T-helper 17 cell (primary cell): ENCODE measurements around the gene FUT2. TPM values are rescaled to one million over a fixed set of nuclear protein-coding genes. Genes with fewer than 3 reads are reported as not detected.
A peak's percentile ranks its signal among the peaks of the same experiment; 100 is the strongest.

Experiments
- ATAC-seq: fragments of 150-1000 bp; cut with Tn5 transposase; 2 replicates; pipeline ENCODE4 v1.10.0; 2021; ENCODE audit warnings: mild to moderate bottlenecking, moderate library complexity
- DNase-seq, 3 donors: peaks; one replicate each; pipeline versions ENCODE4 v3.0.0 to v3.0.0-alpha.2; 2020 to 2021
- H3K9me3 ChIP-seq: one replicate; pipeline ENCODE4 v1.7.0; 2013; ENCODE audit warnings: low read length, mild to moderate bottlenecking; ENCODE audit not compliant: control insufficient read depth, poor library complexity, severe bottlenecking
- H3K27ac Mint-ChIP-seq: one replicate; pipeline ENCODE4 v1.8.0; 2022; ENCODE audit warnings: mild to moderate bottlenecking, moderate library complexity, mixed read lengths
- H3K27me3 Mint-ChIP-seq: one replicate; pipeline ENCODE4 v1.8.0; 2022; ENCODE audit warnings: mixed read lengths
- H3K36me3 Mint-ChIP-seq: one replicate; pipeline ENCODE4 v1.8.0; 2022; ENCODE audit warnings: low read depth, mixed read lengths
- H3K4me1 Mint-ChIP-seq: one replicate; pipeline ENCODE4 v1.8.0; 2022; ENCODE audit warnings: mild to moderate bottlenecking, mixed read lengths
- H3K4me3 Mint-ChIP-seq: one replicate; pipeline ENCODE4 v1.8.0; 2022; ENCODE audit warnings: mild to moderate bottlenecking, moderate library complexity, mixed read lengths
- total RNA-seq, 4 donors: library from RNA in 2 of 4; stranded (reverse) in 2 of 4; gene quantifications; one replicate each; pipeline ENCODE4 v1.2.3 and lab custom pipeline; 2022 to 2026

Gene FUT2
- total RNA-seq, 2 donors from 2014 or later: not detected

DNA sequence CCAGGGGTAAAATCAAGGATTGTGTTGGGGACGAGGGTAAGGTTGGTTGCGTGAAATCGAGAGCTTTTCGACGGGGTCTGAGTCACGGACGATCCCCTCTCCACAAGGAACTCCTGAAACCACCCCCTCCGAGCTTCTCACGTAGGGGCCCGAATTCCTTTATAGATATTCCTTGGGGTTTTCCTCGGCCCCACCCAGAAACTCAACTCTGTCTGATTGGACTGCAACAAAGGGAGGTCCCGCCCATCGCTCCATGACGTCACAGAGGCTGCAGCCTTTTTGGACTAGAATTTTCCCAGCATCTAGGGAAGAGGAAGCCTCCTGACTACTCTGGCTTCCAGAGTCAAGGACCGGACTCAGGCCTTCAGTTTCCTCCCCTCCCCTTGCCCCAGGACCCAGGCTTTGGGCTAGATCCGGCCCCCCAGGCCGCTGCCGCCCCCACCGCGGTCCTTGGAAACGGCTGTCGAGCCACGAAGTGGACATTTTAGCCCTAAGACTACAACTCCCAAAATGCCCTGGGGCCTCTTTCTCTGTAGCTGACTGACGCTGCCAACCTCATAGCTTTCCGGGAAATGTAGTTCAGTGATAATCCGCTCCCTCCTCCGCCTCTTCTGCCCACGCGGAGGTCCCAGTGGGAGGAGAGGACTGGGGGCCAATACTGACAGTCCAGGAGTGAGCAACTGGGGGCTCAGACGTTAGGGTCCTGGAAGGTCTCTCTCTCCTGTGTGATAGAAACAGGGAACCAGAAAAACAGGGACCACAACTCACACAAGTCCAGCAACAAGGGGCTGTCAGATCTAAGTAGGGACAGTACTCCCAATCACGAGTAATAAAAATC is 51.2 kb downstream of the FUT2 start, which contains the start of gene IZUMO1:
Gene IZUMO1, minus strand, starts transcription at position 172 of the 838 bp plus-strand sequence. CDS start 1,050 bp downstream, outside the sequence.
- DNase-seq (peak in 1 of 3 donors; percentile 43), ATAC-seq (peak; percentile 79)
- no peaks in the 10 kb centered on the region for H3K9me3 ChIP-seq
- H3K4me3 Mint-ChIP-seq: peak within 1 kb of the TSS; percentile 50
- no peaks in the 10 kb centered on the region for H3K36me3 Mint-ChIP-seq
- peaks cover 4% of the 10 kb centered on the region for H3K4me1 Mint-ChIP-seq
- H3K27me3 Mint-ChIP-seq: no peaks in the 10 kb centered on the region
- H3K27ac Mint-ChIP-seq: no peak within 1 kb of the TSS

DNA sequence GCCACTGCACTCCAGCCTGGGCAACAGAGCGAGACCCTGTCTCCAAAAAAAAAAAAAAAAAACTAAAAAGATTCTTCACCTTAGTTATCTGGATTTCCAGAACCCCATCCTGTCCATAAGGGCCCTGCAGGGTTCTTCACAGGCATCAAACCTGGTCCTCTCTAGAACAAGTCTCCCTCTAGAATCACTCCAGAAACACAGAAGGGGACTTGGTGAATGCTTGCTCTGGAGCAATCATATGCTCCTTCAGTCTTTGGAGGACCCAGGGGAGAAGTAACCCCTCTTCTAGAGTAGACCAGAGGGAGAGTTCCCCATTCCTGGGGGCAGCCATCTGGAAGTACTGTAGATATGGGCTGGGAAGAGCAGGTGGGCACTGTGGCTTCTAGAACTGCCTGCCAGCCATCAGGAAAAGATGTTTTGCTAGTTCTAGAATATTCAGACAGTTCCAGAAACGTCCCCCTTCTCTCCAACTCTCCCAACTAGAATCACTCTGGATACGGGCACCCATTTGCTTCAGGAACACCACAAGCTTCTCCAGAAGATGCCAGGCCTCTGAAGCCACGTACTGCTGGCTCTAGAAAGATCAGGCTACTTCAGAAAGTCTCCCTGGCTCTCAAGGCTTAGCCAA is 53.9 kb downstream of the FUT2 start:
- H3K27ac Mint-ChIP-seq: no peak overlapping the region
- ATAC-seq (no peak), DNase-seq (no peak)
- no peaks in the 10 kb centered on the region for H3K9me3 ChIP-seq
- no peaks in the 10 kb centered on the region for H3K36me3 Mint-ChIP-seq
- peaks cover 12% of the 10 kb centered on the region for H3K27me3 Mint-ChIP-seq
- peaks cover 13% of the 10 kb centered on the region for H3K4me1 Mint-ChIP-seq
- H3K4me3 Mint-ChIP-seq: no peak overlapping the region

DNA sequence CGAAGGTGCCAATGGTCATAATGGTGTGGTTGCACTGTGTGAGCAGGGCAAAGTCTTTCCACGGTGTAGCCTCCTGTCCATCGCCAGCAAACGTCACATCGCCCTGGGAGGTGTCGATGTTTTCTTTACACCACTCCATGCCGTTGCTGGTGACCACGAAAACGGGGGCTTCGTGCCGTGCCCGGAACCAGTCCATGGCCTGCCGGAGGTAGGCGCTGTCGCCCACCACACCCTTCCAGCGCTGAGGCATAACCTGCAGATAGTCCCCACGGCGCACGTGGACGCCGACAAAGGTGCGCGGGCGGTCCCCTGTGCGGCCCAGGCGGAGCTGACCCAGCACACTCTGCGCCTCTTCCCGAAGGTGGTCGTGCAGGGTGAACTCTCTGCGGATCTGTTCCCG is 54.6 kb downstream of the FUT2 start:
- peak overlapping the region; percentile 51 for H3K27ac Mint-ChIP-seq
- DNase-seq: no peak
- no peaks in the 10 kb centered on the region for H3K36me3 Mint-ChIP-seq
- no peaks in the 10 kb centered on the region for H3K9me3 ChIP-seq
- ATAC-seq: no peak
- H3K27me3 Mint-ChIP-seq: peaks cover 12% of the 10 kb centered on the region
- H3K4me1 Mint-ChIP-seq: peaks cover 13% of the 10 kb centered on the region
- no peak overlapping the region for H3K4me3 Mint-ChIP-seq

DNA sequence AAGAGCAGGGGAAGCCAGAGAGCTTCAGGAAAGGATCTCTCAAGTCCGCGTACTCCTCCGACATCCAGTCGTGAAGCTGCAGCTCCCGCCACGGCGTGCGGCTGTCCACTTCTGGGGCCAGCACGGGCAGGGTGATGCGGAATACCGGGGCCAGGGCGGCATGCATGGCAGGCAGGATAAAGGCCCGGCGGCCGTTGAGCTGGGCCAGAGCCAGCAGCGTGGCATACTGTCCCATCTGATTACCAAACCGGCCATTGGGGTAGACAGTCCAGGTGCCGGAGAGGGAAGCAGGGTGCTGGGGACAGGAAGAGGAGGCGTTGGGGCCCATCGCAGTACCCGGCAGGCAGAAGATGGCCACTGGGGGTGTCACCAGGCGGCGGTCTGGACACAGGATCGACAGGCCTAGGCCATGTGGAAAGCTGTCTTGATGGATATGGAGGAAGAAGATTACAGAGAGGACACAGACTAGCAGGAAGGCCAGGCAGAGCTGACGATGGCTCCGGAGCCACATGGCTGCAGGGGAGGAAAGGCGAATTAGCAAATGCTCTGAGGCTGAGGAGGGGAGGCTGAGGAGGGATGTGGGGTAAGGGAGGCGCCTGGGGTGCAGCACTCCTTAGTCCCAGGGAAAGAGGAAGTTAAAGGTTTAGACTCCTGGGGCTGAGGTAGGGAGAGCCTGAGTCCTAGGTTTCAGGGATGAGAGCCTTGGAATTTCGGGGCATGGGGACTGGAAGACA is 55.2 kb downstream of the FUT2 start:
- DNase-seq: no peak
- Mint-ChIP-seq H3K4me1 (peaks cover 12% of the 10 kb centered on the region), H3K4me3 (peak overlapping the region; percentile 79), H3K36me3 (no peaks in the 10 kb centered on the region), H3K27ac (peak overlapping the region; percentile 51), H3K27me3 (peaks cover 12% of the 10 kb centered on the region)
- no peak for ATAC-seq
- H3K9me3 ChIP-seq: no peaks in the 10 kb centered on the region

DNA sequence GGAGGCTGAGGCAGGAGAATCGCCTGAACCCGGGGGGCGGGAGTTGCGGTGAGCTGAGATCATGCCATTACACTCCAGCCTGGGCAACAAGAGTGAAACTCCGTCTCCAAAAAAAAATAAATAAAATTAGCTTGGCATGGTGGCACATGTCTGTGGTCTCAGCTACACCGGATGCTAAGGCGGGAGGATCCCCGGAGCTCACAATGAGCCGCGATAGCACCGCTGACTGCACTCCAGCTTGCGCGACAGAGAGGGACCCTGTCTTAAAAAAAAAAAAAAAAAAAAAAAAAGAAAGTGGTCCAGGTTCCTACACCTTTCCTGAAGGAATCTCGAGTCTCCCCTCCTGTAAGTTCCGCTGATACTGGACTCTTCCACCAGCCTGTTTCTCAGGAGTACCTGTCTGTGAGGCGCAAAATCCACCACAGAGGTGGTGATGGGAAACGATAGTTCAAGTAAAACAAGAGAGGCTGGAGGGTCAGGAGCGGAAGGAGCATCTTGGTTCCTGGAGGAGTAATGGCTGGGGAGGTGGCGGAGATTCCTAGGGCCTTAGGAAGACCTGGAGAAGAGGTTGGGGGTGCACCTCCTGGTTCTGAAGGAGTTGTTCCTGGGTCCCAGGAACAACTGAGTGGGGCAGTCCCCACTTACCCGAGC is 56.2 kb downstream of the FUT2 start:
- ATAC-seq: peak; percentile 29
- H3K27me3 Mint-ChIP-seq: peaks cover 12% of the 10 kb centered on the region
- H3K36me3 Mint-ChIP-seq: no peaks in the 10 kb centered on the region
- no peak for DNase-seq
- H3K27ac Mint-ChIP-seq: peak overlapping the region; percentile 51
- H3K4me3 Mint-ChIP-seq: peak overlapping the region; percentile 87
- H3K9me3 ChIP-seq: no peaks in the 10 kb centered on the region
- H3K4me1 Mint-ChIP-seq: peaks cover 10% of the 10 kb centered on the region

DNA sequence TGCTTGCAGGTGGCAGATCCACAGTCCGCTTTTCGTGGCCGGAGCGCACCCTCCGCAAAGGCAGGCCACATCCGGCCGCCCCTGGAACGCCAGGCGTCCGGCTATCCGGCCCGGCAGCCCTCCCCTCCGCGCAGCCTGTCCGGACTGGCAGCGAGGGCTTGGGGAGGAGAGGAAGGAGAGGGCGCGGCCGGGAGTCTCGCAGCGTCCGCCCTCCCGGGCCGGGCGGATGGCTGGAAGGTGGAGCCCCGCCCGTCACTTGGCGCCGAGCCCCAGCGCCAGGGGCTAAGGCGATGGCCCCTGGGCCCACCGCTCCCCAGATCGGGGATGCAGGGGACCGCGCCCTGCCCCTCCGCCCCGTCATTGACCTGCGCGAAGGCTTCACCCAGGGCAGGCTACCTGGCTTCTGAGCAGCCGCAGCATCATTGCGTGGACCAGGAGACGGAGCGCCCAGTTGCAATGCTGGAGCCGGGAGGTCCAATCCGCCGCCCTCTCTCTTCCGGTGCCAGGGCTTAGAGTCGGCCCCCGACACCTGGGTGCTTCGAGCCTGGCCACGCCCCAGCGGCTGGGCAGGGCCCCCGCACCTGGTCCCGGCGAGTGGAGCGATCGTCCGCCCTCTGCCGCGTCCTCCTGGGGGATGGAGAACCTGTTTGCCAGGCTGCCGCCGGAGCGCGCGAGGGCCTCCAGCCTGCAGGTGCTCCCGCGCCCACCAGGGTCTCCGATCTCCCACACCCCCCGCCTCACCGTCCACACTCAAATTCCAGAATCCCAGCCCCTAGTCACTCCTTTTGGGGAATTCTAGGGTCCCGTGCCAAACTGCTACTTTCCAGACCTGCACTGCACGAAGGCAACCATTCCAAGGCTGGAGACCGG is 57.0 kb downstream of the FUT2 start, which contains the start of gene FUT1:
Gene FUT1, minus strand, starts transcription at position 146 of the 870 bp plus-strand sequence. CDS start 1,360 bp downstream, outside the sequence.
- H3K4me3 Mint-ChIP-seq: peak within 1 kb of the TSS; percentile 87
- H3K9me3 ChIP-seq: no peaks in the 10 kb centered on the region
- H3K27me3 Mint-ChIP-seq: peaks cover 12% of the 10 kb centered on the region
- peak within 1 kb of the TSS; percentile 51 for H3K27ac Mint-ChIP-seq
- peaks cover 10% of the 10 kb centered on the region for H3K4me1 Mint-ChIP-seq
- DNase-seq (peak in 2 of 3 donors; percentile 24 to 28), ATAC-seq (peak; percentile 77)
- no peaks in the 10 kb centered on the region for H3K36me3 Mint-ChIP-seq

DNA sequence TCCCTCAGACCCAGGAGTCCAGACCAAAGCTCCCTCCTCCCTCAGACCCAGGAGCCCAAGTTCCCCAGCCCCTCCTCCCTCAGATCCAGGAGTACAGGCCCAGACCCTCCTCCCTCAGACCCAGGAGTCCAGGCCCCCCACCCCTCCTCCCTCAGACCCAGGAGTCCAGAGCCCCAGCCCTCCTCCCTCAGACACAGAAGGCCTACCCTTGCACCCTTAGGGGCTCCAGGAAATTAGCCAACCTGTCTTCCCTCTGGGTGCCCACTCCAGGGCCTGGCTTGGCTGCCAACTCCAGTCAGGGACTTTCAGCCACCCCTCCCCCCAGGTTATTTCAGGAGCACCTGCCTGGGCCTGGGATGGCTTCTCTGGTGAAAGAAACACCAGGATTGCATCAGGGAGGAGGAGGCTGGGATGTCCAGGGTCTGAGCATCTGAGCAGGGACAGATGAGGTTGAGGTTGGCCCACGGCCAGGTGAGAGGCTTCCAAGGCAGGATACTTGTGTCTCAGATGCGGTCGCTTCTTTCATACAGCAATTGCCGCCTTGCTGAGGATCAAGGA is 59.4 kb downstream of the FUT2 start, which contains the start of gene FGF21:
Gene FGF21, plus strand, starts transcription at position 441 of the 558 bp plus-strand sequence. CDS start 713 bp downstream, outside the sequence.
- no peak for ATAC-seq
- peaks cover 10% of the 10 kb centered on the region for H3K4me1 Mint-ChIP-seq
- H3K4me3 Mint-ChIP-seq: peak within 1 kb of the TSS; percentile 86
- H3K36me3 Mint-ChIP-seq: no peaks in the 10 kb centered on the region
- no peak for DNase-seq
- no peaks in the 10 kb centered on the region for H3K9me3 ChIP-seq
- H3K27me3 Mint-ChIP-seq: peaks cover 12% of the 10 kb centered on the region
- H3K27ac Mint-ChIP-seq: no peak within 1 kb of the TSS

Other genes with a start within 250 kb of the FUT2 start
- 10 to 100 TPM; 32.5 TPM for gene GRWD1, start 250.0 kb upstream of the FUT2 start, total RNA-seq
- gene KCNJ14, start 240.4 kb upstream of the FUT2 start, total RNA-seq: 1 to 10 TPM; 1.7 to 2.5 TPM
- 10 to 100 TPM; 42.3 to 53.4 TPM for gene CYTH2, start 226.6 kb upstream of the FUT2 start, total RNA-seq
- gene LMTK3, start 184.1 kb upstream of the FUT2 start, total RNA-seq: 10 to 100 TPM; 11.5 to 18.4 TPM
- not detected for gene SULT2B1, start 143.8 kb upstream of the FUT2 start, total RNA-seq
- not detected for gene SPACA4, start 89.2 kb upstream of the FUT2 start, total RNA-seq
- 1 to 10 TPM; 3.1 to 3.6 TPM for gene FAM83E, start 80.9 kb upstream of the FUT2 start, total RNA-seq
- gene RPL18, start 76.8 kb upstream of the FUT2 start, total RNA-seq: 1,000 to 10,000 TPM; 2,478 to 2,506 TPM
- 10 to 100 TPM; 11.9 to 12.6 TPM for gene SPHK2, start 76.5 kb upstream of the FUT2 start, total RNA-seq
- 10 to 100 TPM; 29.7 to 38.2 TPM for gene DBP, start 58.6 kb upstream of the FUT2 start, total RNA-seq
- 1 to 10 TPM; 7.4 to 9.6 TPM for gene CA11, start 49.8 kb upstream of the FUT2 start, total RNA-seq
- 1 to 10 TPM; 2.8 to 3.4 TPM for gene NTN5, start 23.0 kb upstream of the FUT2 start, total RNA-seq
- gene MAMSTR, start 23.8 kb downstream of the FUT2 start, total RNA-seq: under 1 TPM; 0.42 to 0.60 TPM
- under 1 TPM; 0.10 to 0.12 TPM for gene RASIP1, start 44.6 kb downstream of the FUT2 start, total RNA-seq
- gene IZUMO1, start 50.9 kb downstream of the FUT2 start, total RNA-seq: not detected
- under 1 TPM; 0.07 to 0.16 TPM for gene FUT1, start 56.7 kb downstream of the FUT2 start, total RNA-seq
- not detected for gene FGF21, start 59.6 kb downstream of the FUT2 start, total RNA-seq
- 10 to 100 TPM; 14.0 to 14.6 TPM for gene BCAT2, start 115.1 kb downstream of the FUT2 start, total RNA-seq
- gene HSD17B14, start 140.5 kb downstream of the FUT2 start, total RNA-seq: under 1 TPM in 1 of 2 donors, not detected in 1; 0.44 TPM
- 1 to 10 TPM in 1 of 2 donors, under 1 TPM in 1; 0.42 to 3.0 TPM for gene PLEKHA4, start 172.6 kb downstream of the FUT2 start, total RNA-seq
- gene PPP1R15A, start 176.4 kb downstream of the FUT2 start, total RNA-seq: 1,000 to 10,000 TPM in 1 of 2 donors, 100 to 1,000 TPM in 1; 954 to 1,165 TPM
- gene TULP2, start 202.8 kb downstream of the FUT2 start, total RNA-seq: not detected
- 100 to 1,000 TPM; 118 to 135 TPM for gene NUCB1, start 204.3 kb downstream of the FUT2 start, total RNA-seq
- gene DHDH, start 237.7 kb downstream of the FUT2 start, total RNA-seq: under 1 TPM; 0.50 to 0.86 TPM